Astrocyte (in vitro differentiated cells and primary cell): ENCODE measurements around the gene PRM2.

Experiments
- CTCF ChIP-seq: IDR thresholded peaks from 2 replicates; pipeline ENCODE4 v1.5.1; 2011; ENCODE audit warnings: low read depth, mild to moderate bottlenecking, inconsistent platforms, low read length, moderate library complexity; ENCODE audit not compliant: insufficient read depth
- EZH2 ChIP-seq: IDR thresholded peaks from 2 replicates; pipeline ENCODE4 v1.6.1; 2012; ENCODE audit warnings: mild to moderate bottlenecking, low read length, inconsistent platforms; ENCODE audit not compliant: insufficient read depth

GRCh38 chr16:11319529-11320146 is 43.4 kb upstream of the PRM2 start:
- TF ChIP-seq CTCF (no peak), EZH2 (no peak)
